ENCODE data around the gene MYO1D. TPM values are rescaled to one million over a fixed set of nuclear protein-coding genes. Genes with fewer than 3 reads are reported as not detected.
A peak's percentile ranks its signal among the peaks of the same experiment; 100 is the strongest.

The MYO1D gene
- total RNA-seq, 1 experiment from 2014 or later = 29.9 TPM

- Mint-ChIP-seq H3K4me3 (peak overlapping the region; percentile 76), H3K27ac (peak overlapping the region; percentile 98), H3K9me3 (no peaks in the 10 kb centered on the region), H3K27me3 (ENCODE audit: low read depth) (peaks cover 6% of the 10 kb centered on the region), H3K4me1 (peaks cover 76% of the 10 kb centered on the region), H3K36me3 (no peaks in the 10 kb centered on the region)
- ChIA-PET CTCF (no interaction called here), POLR2A (interaction anchor here (0.5 to 1.3 kb wide), 2 partner anchors 11 to 357 kb away, joined by 3 read pairs; no protein-coding TSS in a partner anchor)
- ATAC-seq (no peak), DNase-seq (ENCODE audit: low spot score) (no peak)
- TF ChIP-seq PRRX2 (CRISPR knock-in tag; IDR thresholded peaks at IDR 0.05) (no peak), ZNF532 (CRISPR knock-in tag; IDR thresholded peaks at IDR 0.05; ENCODE audit: borderline replicate concordance) (no peak), NR3C1 (CRISPR knock-in tag; conservative IDR thresholded peaks at IDR 0.05; ENCODE audit: low read depth) (no peak), GRHL2 (CRISPR knock-in tag; IDR thresholded peaks at IDR 0.05; ENCODE audit: insufficient replicate concordance, severe bottlenecking) (no peak), ZNF121 (CRISPR knock-in tag; IDR thresholded peaks at IDR 0.05) (no peak), NR2C2 (CRISPR knock-in tag; IDR thresholded peaks at IDR 0.05) (no peak), ZNF512 (CRISPR knock-in tag; IDR thresholded peaks at IDR 0.05; ENCODE audit: borderline replicate concordance) (no peak), ATF1 (CRISPR knock-in tag; IDR thresholded peaks at IDR 0.05) (no peak), GABPB1 (CRISPR knock-in tag; IDR thresholded peaks at IDR 0.05) (no peak)
Observed at GRCh38 chr17:32520104-32520701, 356.7 kb downstream of the MYO1D start.

GRCh38 chr17:32519228-32520103, 357.5 kb downstream of the MYO1D start:
- Mint-ChIP-seq H3K27me3 (ENCODE audit: low read depth) (peaks cover 6% of the 10 kb centered on the region), H3K27ac (peak overlapping the region; percentile 98), H3K36me3 (no peaks in the 10 kb centered on the region), H3K4me1 (peaks cover 82% of the 10 kb centered on the region), H3K4me3 (peak overlapping the region; percentile 76), H3K9me3 (no peaks in the 10 kb centered on the region)
- ChIA-PET CTCF (interaction anchor here (0.9 to 1.6 kb wide), 6 partner anchors 22 to 75 kb away, joined by 3 to 4 read pairs (median 4); partner anchors contain the start of genes CDK5R1 and PSMD11), POLR2A (interaction anchor here (0.5 to 1.3 kb wide), 3 partner anchors 11 to 358 kb away, joined by 3 read pairs; no protein-coding TSS in a partner anchor)
- ATAC-seq = peak; percentile 75
- peak; percentile 86 for DNase-seq (ENCODE audit: low spot score)
- TF ChIP-seq, protein P1, sequence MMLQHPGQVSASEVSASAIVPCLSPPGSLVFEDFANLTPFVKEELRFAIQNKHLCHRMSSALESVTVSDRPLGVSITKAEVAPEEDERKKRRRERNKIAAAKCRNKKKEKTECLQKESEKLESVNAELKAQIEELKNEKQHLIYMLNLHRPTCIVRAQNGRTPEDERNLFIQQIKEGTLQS (CRISPR knock-in tag; conservative IDR thresholded peaks at IDR 0.05) = no peak
- peak; percentile 60 for TF ChIP-seq ZNF263 (CRISPR knock-in tag; IDR thresholded peaks at IDR 0.05; ENCODE audit: low read depth)
- TF ChIP-seq ETV6 (CRISPR knock-in tag; IDR thresholded peaks at IDR 0.05) = no peak
- no peak for TF ChIP-seq MXD4 (CRISPR knock-in tag; IDR thresholded peaks at IDR 0.05; ENCODE audit: borderline replicate concordance)
- no peak for TF ChIP-seq ATF6 (CRISPR knock-in tag; IDR thresholded peaks at IDR 0.05)
- TF ChIP-seq FOXP1 (CRISPR knock-in tag; IDR thresholded peaks at IDR 0.05; ENCODE audit: borderline replicate concordance) = 0 out of 2 replicates have a peak, but pooled peaks have one; percentile 40
- TF ChIP-seq SP1 (CRISPR knock-in tag; conservative IDR thresholded peaks at IDR 0.05) = peak; percentile 49; the same call in 1 of the 2 replicates
- no peak for TF ChIP-seq OVOL2 (CRISPR knock-in tag; IDR thresholded peaks at IDR 0.05; ENCODE audit: borderline replicate concordance)
- TF ChIP-seq, protein P2, sequence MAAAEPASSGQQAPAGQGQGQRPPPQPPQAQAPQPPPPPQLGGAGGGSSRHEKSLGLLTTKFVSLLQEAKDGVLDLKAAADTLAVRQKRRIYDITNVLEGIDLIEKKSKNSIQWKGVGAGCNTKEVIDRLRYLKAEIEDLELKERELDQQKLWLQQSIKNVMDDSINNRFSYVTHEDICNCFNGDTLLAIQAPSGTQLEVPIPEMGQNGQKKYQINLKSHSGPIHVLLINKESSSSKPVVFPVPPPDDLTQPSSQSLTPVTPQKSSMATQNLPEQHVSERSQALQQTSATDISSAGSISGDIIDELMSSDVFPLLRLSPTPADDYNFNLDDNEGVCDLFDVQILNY (CRISPR knock-in tag; IDR thresholded peaks at IDR 0.05) = 0 out of 2 replicates have a peak, but pooled peaks have one; percentile 73
- TF ChIP-seq FOXJ3 (CRISPR knock-in tag; IDR thresholded peaks at IDR 0.05; ENCODE audit: borderline replicate concordance) = no peak
- TF ChIP-seq CREM (CRISPR knock-in tag; IDR thresholded peaks at IDR 0.05) = no peak
- TF ChIP-seq JUN (CRISPR knock-in tag; IDR thresholded peaks at IDR 0.05) = no peak
